H1 (cell line): Measurements from ENCODE around the gene ZBTB45. TPM values are rescaled to one million over a fixed set of nuclear protein-coding genes. Genes with fewer than 3 reads are reported as not detected.

Experiments used
- CTCF ChIA-PET: fragments of 300-600 bp; sonication (Branson Sonifier 250); formaldehyde crosslinking; loops from one replicate; lab custom pipeline; 2021; ENCODE audit not compliant: partially characterized antibody; lab: Charles Lee
- POLR2A ChIA-PET: fragments of 300-600 bp; sonication (Branson Sonifier 250); formaldehyde crosslinking; loops from one replicate; lab custom pipeline; 2021; ENCODE audit warnings: inconsistent platforms; ENCODE audit not compliant: partially characterized antibody; lab: Charles Lee
- DNase-seq, 2 experiments: peaks; one replicate each; pipeline versions ENCODE4 v3.0.0 to v3.0.0-alpha.2; 2010 to 2022; ENCODE audit warnings: low spot score in 2 of 2, low read depth in 1 of 2, mixed read lengths in 1 of 2
- FAIRE-seq: peaks from 2 replicates; lab custom pipeline; 2011; peaks lifted over from hg19 to GRCh38; lab: Jason Lieb, UNC
- H2AFZ ChIP-seq: 2 replicates; pipeline ENCODE4 v1.8.1; 2012; ENCODE audit warnings: low read length, inconsistent platforms
- H2AK5ac ChIP-seq: 2 replicates; pipeline ENCODE4 v1.6.1; 2013; ENCODE audit warnings: low read depth, low read length
- H2BK120ac ChIP-seq: replicated peaks from 2 replicates; pipeline ENCODE3; 2013; ENCODE audit warnings: low read depth, low read length, inconsistent platforms
- H2BK12ac ChIP-seq: 2 replicates; pipeline ENCODE4 v1.6.1; 2013; ENCODE audit warnings: low read depth, low read length
- H2BK15ac ChIP-seq: 2 replicates; pipeline ENCODE4 v1.6.1; 2013; ENCODE audit warnings: low read length
- H2BK20ac ChIP-seq: 2 replicates; pipeline ENCODE4 v1.6.1; 2013; ENCODE audit warnings: low read length
- H2BK5ac ChIP-seq: 2 replicates; pipeline ENCODE4 v1.6.1; 2013; ENCODE audit warnings: low read depth, low read length
- H3K14ac ChIP-seq: 2 replicates; pipeline ENCODE4 v1.6.1; 2013; ENCODE audit warnings: inconsistent platforms; ENCODE audit not compliant: insufficient read length
- H3K18ac ChIP-seq: 2 replicates; pipeline ENCODE4 v1.6.1; 2013; ENCODE audit warnings: low read length; ENCODE audit errors: extremely low read depth
- H3K23ac ChIP-seq: 2 replicates; pipeline ENCODE4 v1.6.1; 2013; ENCODE audit warnings: inconsistent platforms; ENCODE audit not compliant: insufficient read length
- H3K23me2 ChIP-seq: 2 replicates; pipeline ENCODE4 v1.6.1; 2013; ENCODE audit warnings: low read depth, low read length
- H3K27ac ChIP-seq: 2 replicates; pipeline ENCODE4 v1.6.1; 2011; ENCODE audit warnings: low read depth, low read length, inconsistent platforms
- H3K27me3 ChIP-seq, 4 experiments: replicated peaks in 1 of 4; 1 replicate in 1 of 4; 2 replicates in 3 of 4; pipeline versions ENCODE4 v1.6.1 to v1.8.1; 2011 to 2013; ENCODE audit warnings: low read length in 3 of 4, mild to moderate bottlenecking in 3 of 4, inconsistent platforms in 2 of 4, mixed read lengths in 2 of 4, moderate library complexity in 1 of 4; ENCODE audit not compliant: control insufficient read depth in 3 of 4, insufficient read depth in 3 of 4; ENCODE audit errors: extremely low read depth in 1 of 4
- H3K36me3 ChIP-seq, 4 experiments: 2 replicates each; pipeline versions ENCODE4 v1.6.1 to v1.8.1; 2011 to 2013; ENCODE audit warnings: mild to moderate bottlenecking in 4 of 4, low read length in 3 of 4, moderate library complexity in 2 of 4, control low read depth in 1 of 4, inconsistent platforms in 1 of 4; ENCODE audit not compliant: insufficient read depth in 4 of 4, control insufficient read depth in 2 of 4
- H3K4ac ChIP-seq: replicated peaks from 2 replicates; pipeline ENCODE3; 2013; ENCODE audit warnings: low read length, low read depth, mixed read lengths, inconsistent platforms; ENCODE audit not compliant: insufficient read length
- H3K4me1 ChIP-seq, 4 experiments: replicated peaks in 1 of 4; 1 replicate in 1 of 4; 2 replicates in 3 of 4; pipeline versions ENCODE4 v1.6.1 to v1.8.1; 2011 to 2013; ENCODE audit warnings: low read length in 3 of 4, inconsistent platforms in 2 of 4, mixed read lengths in 1 of 4; ENCODE audit not compliant: insufficient read depth in 4 of 4, control insufficient read depth in 3 of 4
- H3K4me2 ChIP-seq, 2 experiments: 2 replicates each; pipeline versions ENCODE4 v1.6.1 to v1.8.1; 2011 to 2013; ENCODE audit warnings: low read depth in 2 of 2, low read length in 2 of 2, control low read depth in 1 of 2, inconsistent platforms in 1 of 2, mild to moderate bottlenecking in 1 of 2; ENCODE audit not compliant: insufficient read depth in 1 of 2
- H3K4me3 ChIP-seq, 4 experiments: fragments of 200-600, 300-600 bp in 1 of 4; sonication (generic), shearing (Covaris generic), sonication (Bioruptor Twin) in 1 of 4; 2 replicates each; pipeline versions ENCODE4 v1.5.1 to v1.8.1; 2011 to 2016; ENCODE audit warnings: low read length in 4 of 4, low read depth in 3 of 4, control low read depth in 2 of 4, inconsistent platforms in 2 of 4, mild to moderate bottlenecking in 2 of 4, mixed read lengths in 1 of 4, moderate library complexity in 1 of 4; ENCODE audit not compliant: insufficient read depth in 2 of 4; ENCODE audit errors: extremely low read depth in 1 of 4
- H3K56ac ChIP-seq: replicated peaks from 2 replicates; pipeline ENCODE3; 2013; ENCODE audit warnings: low read depth, mild to moderate bottlenecking, mixed read lengths, low read length, inconsistent platforms; ENCODE audit not compliant: insufficient read length
- H3K79me1 ChIP-seq: 2 replicates; pipeline ENCODE4 v1.6.1; 2013; ENCODE audit warnings: low read depth, low read length, control low read depth
- H3K79me2 ChIP-seq, 2 experiments: 2 replicates each; pipeline versions ENCODE4 v1.6.1 to v1.8.1; 2012 to 2013; ENCODE audit warnings: low read length in 2 of 2, mild to moderate bottlenecking in 2 of 2, inconsistent platforms in 1 of 2; ENCODE audit not compliant: insufficient read depth in 2 of 2, control insufficient read depth in 1 of 2
- H3K9ac ChIP-seq, 4 experiments: replicated peaks in 1 of 4; 1 replicate in 1 of 4; 2 replicates in 3 of 4; pipeline versions ENCODE4 v1.6.1 to v1.8.1; 2011 to 2013; ENCODE audit warnings: low read depth in 3 of 4, low read length in 3 of 4, control low read depth in 2 of 4, mild to moderate bottlenecking in 2 of 4, moderate library complexity in 2 of 4, inconsistent platforms in 1 of 4; ENCODE audit errors: extremely low read depth in 1 of 4
- H3K9me3 ChIP-seq, 2 experiments: 2 replicates each; pipeline versions ENCODE4 v1.6.1 to v1.8.1; 2012 to 2013; ENCODE audit warnings: mild to moderate bottlenecking in 2 of 2, moderate library complexity in 2 of 2, control low read depth in 1 of 2, inconsistent platforms in 1 of 2, low read depth in 1 of 2, low read length in 1 of 2, mixed read lengths in 1 of 2; ENCODE audit not compliant: insufficient read depth in 2 of 2
- H4K20me1 ChIP-seq, 2 experiments: replicated peaks in 1 of 2; 2 replicates each; pipeline versions ENCODE3 to v1.8.1; 2011 to 2013; ENCODE audit warnings: inconsistent platforms in 2 of 2, low read length in 2 of 2, mild to moderate bottlenecking in 1 of 2; ENCODE audit not compliant: insufficient read depth in 2 of 2, control insufficient read depth in 1 of 2
- H4K5ac ChIP-seq: 2 replicates; pipeline ENCODE4 v1.6.1; 2013; ENCODE audit warnings: low read length, low read depth, mixed read lengths, inconsistent platforms; ENCODE audit not compliant: insufficient read length
- H4K8ac ChIP-seq: 2 replicates; pipeline ENCODE4 v1.8.0; 2013; ENCODE audit warnings: mild to moderate bottlenecking, moderate library complexity, low read length, inconsistent platforms; ENCODE audit not compliant: insufficient read depth; ENCODE audit errors: extremely low read depth
- H4K91ac ChIP-seq: replicated peaks from 2 replicates; pipeline ENCODE3; 2013; ENCODE audit warnings: low read length, mixed read lengths, inconsistent platforms; ENCODE audit not compliant: insufficient read length
- CBX5 ChIP-seq: fragments of 300-800, 300-1000 bp; sonication (generic); IDR thresholded peaks from 2 replicates; pipeline ENCODE4 v1.7.1; 2016; ENCODE audit warnings: antibody characterized with exemption, low read length, low read depth
- GABPA ChIP-seq: IDR thresholded peaks from 2 replicates; pipeline ENCODE4 v1.6.1; 2011; ENCODE audit warnings: mild to moderate bottlenecking, low read length, moderate library complexity, borderline replicate concordance; ENCODE audit not compliant: insufficient read depth
- HDAC2 ChIP-seq, 2 experiments: fragments of 300-600 bp in 1 of 2; sonication (generic) in 1 of 2; IDR thresholded peaks; 2 replicates each; pipeline ENCODE4 v1.6.1; 2011 to 2012; ENCODE audit warnings: low read depth in 2 of 2, low read length in 2 of 2, mild to moderate bottlenecking in 2 of 2, moderate library complexity in 2 of 2, borderline replicate concordance in 1 of 2, inconsistent platforms in 1 of 2
- NRF1 ChIP-seq: IDR thresholded peaks from 2 replicates; pipeline ENCODE4 v1.6.1; 2011; ENCODE audit warnings: mild to moderate bottlenecking, low read depth, low read length, improper control_type of control experiment
- POU5F1 ChIP-seq: IDR thresholded peaks from 2 replicates; pipeline ENCODE4 v1.6.1; 2011; ENCODE audit warnings: low read depth, mild to moderate bottlenecking, low read length, moderate library complexity
- TAF7 ChIP-seq: optimal IDR thresholded peaks from 2 replicates; pipeline ENCODE3; 2011; ENCODE audit warnings: low read depth, mild to moderate bottlenecking, inconsistent platforms, low read length, moderate library complexity, borderline replicate concordance
- TEAD4 ChIP-seq: IDR thresholded peaks from 2 replicates; pipeline ENCODE4 v1.6.1; 2012; ENCODE audit warnings: low read depth, low read length, inconsistent platforms, mixed read lengths
- ZNF274 ChIP-seq: IDR thresholded peaks from 2 replicates; pipeline ENCODE4 v1.7.0; 2012; ENCODE audit warnings: low read length, borderline replicate concordance; ENCODE audit errors: extremely low read depth
- WGBS, 2 experiments: shearing (Covaris generic) in 1 of 2; methylation state at CpG; one replicate each; pipeline versions ENCODE4 v1.1.6 to v1.1.7; 2013 to 2015; ENCODE audit warnings: low lambda C conversion rate in 2 of 2, mixed read lengths in 2 of 2, inconsistent platforms in 1 of 2, low coverage in 1 of 2, missing lambda C conversion rate in 1 of 2; ENCODE audit not compliant: insufficient replicate concordance in 2 of 2, insufficient coverage in 1 of 2, insufficient read length in 1 of 2; ENCODE audit errors: extremely low coverage in 1 of 2, missing lambda C conversion rate in 1 of 2; 5-methylcytosine and 5-hydroxymethylcytosine counted together
- polyA plus RNA-seq, 7 experiments: library from polyadenylated mRNA; depleted of rRNA in 3 of 7; stranded (reverse) in 5 of 7; unstranded in 2 of 7; fragments of >200 nt in 5 of 7; fragments of 200-250 nt in 2 of 7; gene quantifications; 1 replicate in 5 of 7; 2 replicates in 1 of 7; 4 replicates in 1 of 7; pipeline versions ENCODE4 v1.2.1 to v1.2.3, GENCODE V29; 2011 to 2013; ENCODE audit warnings: missing spikeins in 2 of 7, mixed read lengths in 2 of 7
- total RNA-seq: library from RNA; stranded (reverse); fragmentation: NEBNext Ultra II Directional; extraction: Animal tissue kit (Norgen Biotek cat#: 25700); gene quantifications from 2 replicates; pipeline ENCODE4 v1.2.1, GENCODE V29; 2021

The ZBTB45 gene
- total and polyA plus RNA-seq, 2 of the 8 experiments (the other 6 are each of a cell fraction or from before 2014, with no cell fraction given) = 16.9 to 17.2 TPM

DNA sequence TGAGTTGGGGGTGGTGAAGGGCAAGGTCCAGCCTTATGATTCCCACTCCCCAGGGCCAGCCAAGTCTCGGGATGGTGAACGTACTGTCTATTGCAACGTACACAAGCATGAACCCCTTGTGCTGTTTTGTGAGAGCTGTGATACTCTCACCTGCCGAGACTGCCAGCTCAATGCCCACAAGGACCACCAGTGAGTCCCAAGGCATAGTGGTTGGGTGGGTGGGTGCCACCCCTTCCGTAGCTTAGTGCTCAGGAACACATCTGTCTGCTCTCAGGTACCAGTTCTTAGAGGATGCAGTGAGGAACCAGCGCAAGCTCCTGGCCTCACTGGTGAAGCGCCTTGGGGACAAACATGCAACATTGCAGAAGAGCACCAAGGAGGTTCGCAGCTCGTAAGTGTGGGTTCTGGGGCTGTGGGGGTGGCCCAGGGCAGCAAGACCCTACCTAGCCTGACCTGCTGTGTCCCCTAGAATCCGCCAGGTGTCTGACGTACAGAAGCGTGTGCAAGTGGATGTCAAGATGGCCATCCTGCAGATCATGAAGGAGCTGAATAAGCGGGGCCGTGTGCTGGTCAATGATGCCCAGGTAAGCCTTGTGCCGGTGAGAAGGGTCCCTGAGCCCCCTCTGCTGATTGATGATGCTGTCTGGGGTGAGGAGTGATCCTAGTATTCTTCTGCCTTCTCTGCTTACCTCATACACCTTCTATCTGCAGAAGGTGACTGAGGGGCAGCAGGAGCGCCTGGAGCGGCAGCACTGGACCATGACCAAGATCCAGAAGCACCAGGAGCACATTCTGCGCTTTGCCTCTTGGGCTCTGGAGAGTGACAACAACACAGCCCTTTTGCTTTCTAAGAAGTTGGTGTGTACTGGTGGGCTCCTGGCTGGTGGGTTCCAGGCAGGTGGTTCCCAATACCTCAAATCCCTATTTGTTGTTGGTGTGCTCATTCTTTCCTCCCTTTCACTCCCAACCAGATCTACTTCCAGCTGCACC, 28.0 kb upstream of the ZBTB45 start:
- Histone ChIP-seq H3K4me3 (no peak overlapping the region), H3K18ac (no peak overlapping the region), H2BK5ac (0 out of 2 replicates have a peak overlapping the region, but pooled peaks have one; percentile 16), H2AK5ac (no peak overlapping the region), H3K79me2 (peaks cover 28 to 49% of the 10 kb centered on the region in 2 experiments), H4K91ac (no peak overlapping the region), H2BK12ac (no peak overlapping the region), H3K27ac (no peak overlapping the region), H4K5ac (no peak overlapping the region), H3K27me3 (peaks cover 0 to 2% (median 1%) of the 10 kb centered on the region in 4 experiments; a peak in 5 of 7 replicates), H3K14ac (no peak overlapping the region), H4K20me1 (peaks cover 42 to 57% of the 10 kb centered on the region in 2 experiments), H2BK15ac (no peak overlapping the region), H3K9me3 (no peaks in the 10 kb centered on the region), H3K36me3 (peaks cover 42 to 73% (median 59%) of the 10 kb centered on the region in 4 experiments), H3K79me1 (peaks cover 18% of the 10 kb centered on the region), H4K8ac (no peak overlapping the region; the same call in 1 of the 2 replicates), H3K23me2 (peaks cover 13% of the 10 kb centered on the region), H3K56ac (no peak overlapping the region), H3K4me2 (peak overlapping the region in 1 of 2 experiments; percentile 98; a peak in 2 of 4 replicates), H3K4ac (no peak overlapping the region), H2BK120ac (no peak overlapping the region), H3K9ac (no peak overlapping the region), H3K4me1 (peaks cover 3 to 10% (median 5%) of the 10 kb centered on the region in 4 experiments; a peak in 6 of 7 replicates), H2AFZ (no peak overlapping the region), H3K23ac (no peak overlapping the region), H2BK20ac (no peak overlapping the region)
- ChIA-PET POLR2A (interaction anchor here (0.9 to 13.8 kb wide), 9 partner anchors 6 to 75 kb away, joined by 3 to 650 read pairs (median 4); partner anchors contain the start of genes CHMP2A, MZF1, SLC27A5 and UBE2M), CTCF (interaction anchor here (1.2 to 3.8 kb wide), 4 partner anchors 9 to 34 kb away, joined by 4 to 26 read pairs (median 6); partner anchors contain the start of gene ZBTB45)
- DNase-seq (no peak), FAIRE-seq (no peak)
- WGBS, 2 experiments = 96% methylated on average over 18 of the region's 18 CpGs; no CpG with 5 or more reads in 1 of the 2 experiments
- TF ChIP-seq POU5F1 = no peak
- no peak for TF ChIP-seq TEAD4
- no peak for TF ChIP-seq GABPA
- TF ChIP-seq TAF7 = no peak
- no peak for TF ChIP-seq NRF1
- TF ChIP-seq ZNF274 = no peak
- no peak for TF ChIP-seq CBX5
- no peak for TF ChIP-seq HDAC2 (IDR thresholded peaks at IDR 0.05; ENCODE audit: borderline replicate concordance in 1 of 2, low read depth in 2 of 2, low read length in 2 of 2)
